ENCODE measurements around the gene TRIM64C. TPM values are rescaled to one million over a fixed set of nuclear protein-coding genes. Genes with fewer than 3 reads are reported as not detected.
"Not testable (repeated sequence)": the region's sequence is repeated elsewhere in the genome, so short reads cannot be mapped to it uniquely, and the experiment has no call there.

The TRIM64C gene
- not detected for polyA plus RNA-seq (2013, experiment 1 of 4)
- polyA plus RNA-seq (2013, experiment 2 of 4), result not detected
- not detected for polyA plus RNA-seq (2013, experiment 3 of 4)
- not detected for polyA plus RNA-seq (2013, experiment 4 of 4)

- H3K36me3 ChIP-seq (ENCODE audit: control insufficient read depth, insufficient read depth, low read length); H3K4me1 ChIP-seq (ENCODE audit: control insufficient read depth, insufficient read depth, low read length); H3K4me3 ChIP-seq (ENCODE audit: insufficient read depth, low read depth, low read length); H3K27me3 ChIP-seq (ENCODE audit: control insufficient read depth, insufficient read depth, low read length, poor library complexity, severe bottlenecking); H3K9me3 ChIP-seq (ENCODE audit: control insufficient read depth, low read length); H3K27ac ChIP-seq (ENCODE audit: insufficient read depth, low read depth, low read length, poor library complexity, severe bottlenecking): not testable (repeated sequence)
- WGBS, 2 experiments, result 70 to 75% methylated on average over 4 to 5 of the region's 5 CpGs
Observed at GRCh38 chr11:49059012-49059411, at the start of gene TRIM64C. Gene TRIM64C, minus strand, starts transcription at chr11:49059112. Its CDS starts 0 bp downstream, at chr11:49059112.

GRCh38 chr11:49102356-49102755 lies 43.4 kb upstream of the TRIM64C start:
- H3K4me1 ChIP-seq (ENCODE audit: control insufficient read depth, insufficient read depth, low read length); H3K27ac ChIP-seq (ENCODE audit: insufficient read depth, low read depth, low read length, poor library complexity, severe bottlenecking); H3K4me3 ChIP-seq (ENCODE audit: insufficient read depth, low read depth, low read length); H3K27me3 ChIP-seq (ENCODE audit: control insufficient read depth, insufficient read depth, low read length, poor library complexity, severe bottlenecking); H3K9me3 ChIP-seq (ENCODE audit: control insufficient read depth, low read length); H3K36me3 ChIP-seq (ENCODE audit: control insufficient read depth, insufficient read depth, low read length): not testable (repeated sequence)
- WGBS, 2 experiments, result 83 to 85% methylated on average over 23 to 24 of the region's 24 CpGs

GRCh38 chr11:49069897-49070296 lies 11.0 kb upstream of the TRIM64C start:
- 50 to 53% methylated on average over 5 of the region's 5 CpGs for WGBS, 2 experiments
- not testable (repeated sequence) for H3K9me3 ChIP-seq (ENCODE audit: control insufficient read depth, low read length); H3K27me3 ChIP-seq (ENCODE audit: control insufficient read depth, insufficient read depth, low read length, poor library complexity, severe bottlenecking); H3K36me3 ChIP-seq (ENCODE audit: control insufficient read depth, insufficient read depth, low read length); H3K4me1 ChIP-seq (ENCODE audit: control insufficient read depth, insufficient read depth, low read length); H3K4me3 ChIP-seq (ENCODE audit: insufficient read depth, low read depth, low read length); H3K27ac ChIP-seq (ENCODE audit: insufficient read depth, low read depth, low read length, poor library complexity, severe bottlenecking)

- 87 to 88% methylated on average over 32 to 38 of the region's 38 CpGs for WGBS, 2 experiments
- H3K27ac ChIP-seq (ENCODE audit: insufficient read depth, low read depth, low read length, poor library complexity, severe bottlenecking); H3K4me1 ChIP-seq (ENCODE audit: control insufficient read depth, insufficient read depth, low read length); H3K36me3 ChIP-seq (ENCODE audit: control insufficient read depth, insufficient read depth, low read length); H3K27me3 ChIP-seq (ENCODE audit: control insufficient read depth, insufficient read depth, low read length, poor library complexity, severe bottlenecking); H3K4me3 ChIP-seq (ENCODE audit: insufficient read depth, low read depth, low read length); H3K9me3 ChIP-seq (ENCODE audit: control insufficient read depth, low read length): not testable (repeated sequence)
Observed at GRCh38 chr11:49049821-49050220, 9.1 kb downstream of the TRIM64C start.

- not testable (repeated sequence) for H3K27ac ChIP-seq (ENCODE audit: insufficient read depth, low read depth, low read length, poor library complexity, severe bottlenecking); H3K36me3 ChIP-seq (ENCODE audit: control insufficient read depth, insufficient read depth, low read length); H3K9me3 ChIP-seq (ENCODE audit: control insufficient read depth, low read length); H3K4me3 ChIP-seq (ENCODE audit: insufficient read depth, low read depth, low read length); H3K4me1 ChIP-seq (ENCODE audit: control insufficient read depth, insufficient read depth, low read length); H3K27me3 ChIP-seq (ENCODE audit: control insufficient read depth, insufficient read depth, low read length, poor library complexity, severe bottlenecking)
- 91 to 94% methylated on average over 23 to 24 of the region's 28 CpGs for WGBS, 2 experiments
Observed at GRCh38 chr11:49048229-49048628, 10.7 kb downstream of the TRIM64C start.

GRCh38 chr11:49028523-49028922 lies 30.4 kb downstream of the TRIM64C start, which contains the start of gene TRIM49B:
Gene TRIM49B, plus strand, starts transcription at chr11:49028823. Its CDS starts 2,777 bp downstream, at chr11:49031600.
- 60 to 100% methylated on average over 1 of the region's 2 CpGs for WGBS, 2 experiments
- not testable (repeated sequence) for H3K36me3 ChIP-seq (ENCODE audit: control insufficient read depth, insufficient read depth, low read length); H3K4me1 ChIP-seq (ENCODE audit: control insufficient read depth, insufficient read depth, low read length)

More at GRCh38 chr11:49028523-49028922, 30.4 kb downstream of the TRIM64C start, which contains the start of gene TRIM49B:
- H3K9me3 ChIP-seq (ENCODE audit: control insufficient read depth, low read length); H3K27ac ChIP-seq (ENCODE audit: insufficient read depth, low read depth, low read length, poor library complexity, severe bottlenecking); H3K27me3 ChIP-seq (ENCODE audit: control insufficient read depth, insufficient read depth, low read length, poor library complexity, severe bottlenecking); H3K4me3 ChIP-seq (ENCODE audit: insufficient read depth, low read depth, low read length): not testable (repeated sequence)
